ENCODE results near the gene SPEM3. TPM values are rescaled to one million over a fixed set of nuclear protein-coding genes. Genes with fewer than 3 reads are reported as not detected.
A peak's percentile ranks its signal among the peaks of the same experiment; 100 is the strongest.

SPEM3 gene
- total and polyA plus RNA-seq, 2 of the 13 experiments (the other 11 are each of a cell fraction or from before 2014, with no cell fraction given): not detected

GRCh38 chr17:7383742-7384488, 44.7 kb upstream of the SPEM3 start:
- ATAC-seq (no peak), FAIRE-seq (no peak), DNase-seq (ENCODE audit: low spot score) (no peak)
- H4K20me1 ChIP-seq (ENCODE audit: insufficient read depth, low read length): no peaks in the 10 kb centered on the region
- no TSS peak for BruUV-seq (replicated peaks)
- 99% methylated on average over 34 of the region's 65 CpGs for WGBS (ENCODE audit: low lambda C conversion rate)
- peaks cover 21% of the 10 kb centered on the region for H3K4me1 ChIP-seq (ENCODE audit: insufficient read depth, low read length)
- TF ChIP-seq RBFOX2 (IDR thresholded peaks at IDR 0.05; ENCODE audit: low read depth, low read length) (peak; percentile 36; the same call in 1 of the 2 replicates), AGO2 (optimal IDR thresholded peaks at IDR 0.05; ENCODE audit: low read depth, low read length) (peak; percentile 63), HNF4A (CRISPR knock-in tag; IDR thresholded peaks at IDR 0.05) (no peak)
- no peak overlapping the region for H3K4me2 ChIP-seq (ENCODE audit: low read depth, low read length)
- intact Hi-C loops (cut with micrococcal nuclease; ENCODE audit: unreplicated experiment): no loop called here
- no peak overlapping the region for H2AFZ ChIP-seq (ENCODE audit: low read length)
- H3K79me2 ChIP-seq (ENCODE audit: insufficient read depth, low read length): no peaks in the 10 kb centered on the region
- H3K9me3 ChIP-seq (ENCODE audit: low read length): peaks cover 4% of the 10 kb centered on the region; the same call in 1 of the 2 replicates
- no peak overlapping the region for H3K4me3 ChIP-seq (replicated peaks in 1 of 3; ENCODE audit: insufficient read depth in 1 of 3, low read depth in 2 of 3, low read length in 3 of 3)
- ChIA-PET POLR2A (interaction anchor here (1.6 kb wide), 1 partner anchor 20 kb away, joined by 4 read pairs; the partner anchor contains the start of gene TMEM256), CTCF (ENCODE audit: low intra/inter-chr PET ratio, low total read pairs) (no interaction called here)
- H3K36me3 ChIP-seq (replicated peaks in 1 of 2; ENCODE audit: control insufficient read depth in 1 of 2, insufficient read depth in 2 of 2, low read length in 2 of 2): no peaks in the 10 kb centered on the region; a peak in 1 of 5 replicates
- in situ Hi-C loops (cut with HindIII; ENCODE audit: extremely low pct_ligation_motif_present, low pct_unique_long_range_greater_than_20kb): no loop called here
- H3K27me3 ChIP-seq (ENCODE audit: control insufficient read depth in 1 of 2, insufficient read depth in 2 of 2, low read length in 2 of 2): peaks cover 0 to 7% of the 10 kb centered on the region in 2 experiments; a peak in 1 of 5 replicates
- no peak overlapping the region for H3K9ac ChIP-seq (ENCODE audit: insufficient read depth, low read depth, low read length)
- H3K27ac ChIP-seq (ENCODE audit: extremely low read length, insufficient read depth, low read length): no peak overlapping the region

DNA sequence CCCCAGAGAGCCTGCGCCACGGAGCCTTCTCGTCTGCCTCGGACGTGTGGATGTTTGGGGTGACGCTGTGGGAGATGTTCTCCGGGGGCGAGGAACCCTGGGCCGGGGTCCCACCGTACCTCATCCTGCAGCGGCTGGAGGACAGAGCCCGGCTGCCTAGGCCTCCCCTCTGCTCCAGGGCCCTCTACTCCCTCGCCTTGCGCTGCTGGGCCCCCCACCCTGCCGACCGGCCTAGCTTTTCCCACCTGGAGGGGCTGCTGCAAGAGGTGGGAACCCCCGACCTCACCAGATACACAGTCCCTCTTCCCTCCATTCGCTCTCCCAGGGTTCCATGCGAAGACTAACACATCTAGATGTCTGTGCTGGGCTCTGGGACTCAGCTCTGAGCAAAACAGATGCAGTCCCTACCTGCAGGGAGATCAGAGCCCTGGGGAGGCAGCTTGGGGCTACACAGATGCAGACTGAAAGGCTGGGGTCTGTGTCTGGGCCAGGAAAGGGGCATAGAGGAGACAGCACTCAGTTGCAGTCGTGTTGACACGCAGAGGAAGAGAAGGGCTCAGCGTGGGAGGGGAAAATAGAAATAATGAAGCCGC, 44.1 kb upstream of the SPEM3 start:
- Histone ChIP-seq H3K4me2 (ENCODE audit: low read depth, low read length) (no peak overlapping the region), H3K4me1 (ENCODE audit: insufficient read depth, low read length) (peaks cover 19% of the 10 kb centered on the region), H3K27ac (ENCODE audit: extremely low read length, insufficient read depth, low read length) (no peak overlapping the region), H3K9ac (ENCODE audit: insufficient read depth, low read depth, low read length) (no peak overlapping the region), H3K9me3 (ENCODE audit: low read length) (no peaks in the 10 kb centered on the region), H4K20me1 (ENCODE audit: insufficient read depth, low read length) (no peaks in the 10 kb centered on the region), H2AFZ (ENCODE audit: low read length) (no peak overlapping the region), H3K79me2 (ENCODE audit: insufficient read depth, low read length) (no peaks in the 10 kb centered on the region), H3K27me3 (ENCODE audit: control insufficient read depth in 1 of 2, insufficient read depth in 2 of 2, low read length in 2 of 2) (0 out of 5 replicates have a peak, but pooled peaks cover 0 to 1% of the 10 kb centered on the region in 2 experiments), H3K36me3 (replicated peaks in 1 of 2; ENCODE audit: control insufficient read depth in 1 of 2, insufficient read depth in 2 of 2, low read length in 2 of 2) (no peaks in the 10 kb centered on the region; a peak in 1 of 5 replicates), H3K4me3 (replicated peaks in 1 of 3; ENCODE audit: insufficient read depth in 1 of 3, low read depth in 2 of 3, low read length in 3 of 3) (no peak overlapping the region)
- 99% methylated on average over 9 of the region's 23 CpGs for WGBS (ENCODE audit: low lambda C conversion rate)
- ChIA-PET CTCF (ENCODE audit: low intra/inter-chr PET ratio, low total read pairs) (no interaction called here), POLR2A (interaction anchor here (1.6 kb wide), 1 partner anchor 19 kb away, joined by 4 read pairs; the partner anchor contains the start of gene TMEM256)
- DNase-seq (ENCODE audit: low spot score) (no peak), ATAC-seq (no peak), FAIRE-seq (no peak)
- no TSS peak for BruUV-seq (replicated peaks)
- in situ Hi-C loops (cut with HindIII; ENCODE audit: extremely low pct_ligation_motif_present, low pct_unique_long_range_greater_than_20kb) (no loop called here), intact Hi-C loops (cut with micrococcal nuclease; ENCODE audit: unreplicated experiment) (no loop called here)
- TF ChIP-seq HNRNPK (IDR thresholded peaks at IDR 0.05; ENCODE audit: low read depth, low read length, poor library complexity, severe bottlenecking): no peak
- no peak for TF ChIP-seq ZNF484 (CRISPR knock-in tag; IDR thresholded peaks at IDR 0.05; ENCODE audit: borderline replicate concordance, low read depth)
- TF ChIP-seq, protein P1, sequence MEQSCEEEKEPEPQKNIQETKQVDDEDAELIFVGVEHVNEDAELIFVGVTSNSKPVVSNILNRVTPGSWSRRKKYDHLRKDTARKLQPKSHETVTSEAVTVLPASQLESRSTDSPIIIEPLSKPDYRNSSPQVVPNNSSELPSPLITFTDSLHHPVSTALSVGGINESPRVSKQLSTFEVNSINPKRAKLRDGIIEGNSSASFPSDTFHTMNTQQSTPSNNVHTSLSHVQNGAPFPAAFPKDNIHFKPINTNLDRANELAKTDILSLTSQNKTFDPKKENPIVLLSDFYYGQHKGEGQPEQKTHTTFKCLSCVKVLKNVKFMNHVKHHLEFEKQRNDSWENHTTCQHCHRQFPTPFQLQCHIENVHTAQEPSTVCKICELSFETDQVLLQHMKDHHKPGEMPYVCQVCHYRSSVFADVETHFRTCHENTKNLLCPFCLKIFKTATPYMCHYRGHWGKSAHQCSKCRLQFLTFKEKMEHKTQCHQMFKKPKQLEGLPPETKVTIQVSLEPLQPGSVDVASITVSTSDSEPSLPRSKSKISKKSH (CRISPR knock-in tag; IDR thresholded peaks at IDR 0.05; ENCODE audit: borderline replicate concordance): no peak
- no peak for TF ChIP-seq IKZF4 (CRISPR knock-in tag; IDR thresholded peaks at IDR 0.05; ENCODE audit: borderline replicate concordance, low read depth, not compliant biosample characterization)
- no peak for TF ChIP-seq ZNF136 (CRISPR knock-in tag; IDR thresholded peaks at IDR 0.05; ENCODE audit: low read depth)
- TF ChIP-seq MYNN (CRISPR knock-in tag; IDR thresholded peaks at IDR 0.05; ENCODE audit: low read depth): no peak
- TF ChIP-seq PRPF4 (IDR thresholded peaks at IDR 0.05; ENCODE audit: low read depth, low read length, poor library complexity, severe bottlenecking): no peak
- TF ChIP-seq SCMH1 (CRISPR knock-in tag; IDR thresholded peaks at IDR 0.05; ENCODE audit: borderline replicate concordance): no peak
- TF ChIP-seq PHB2 (IDR thresholded peaks at IDR 0.05; ENCODE audit: partially characterized antibody): no peak
- TF ChIP-seq ZNF383 (CRISPR knock-in tag; IDR thresholded peaks at IDR 0.05; ENCODE audit: borderline replicate concordance): no peak

All from HepG2 (cell line).